Measurements from ENCODE around the gene SGPL1.

DNA sequence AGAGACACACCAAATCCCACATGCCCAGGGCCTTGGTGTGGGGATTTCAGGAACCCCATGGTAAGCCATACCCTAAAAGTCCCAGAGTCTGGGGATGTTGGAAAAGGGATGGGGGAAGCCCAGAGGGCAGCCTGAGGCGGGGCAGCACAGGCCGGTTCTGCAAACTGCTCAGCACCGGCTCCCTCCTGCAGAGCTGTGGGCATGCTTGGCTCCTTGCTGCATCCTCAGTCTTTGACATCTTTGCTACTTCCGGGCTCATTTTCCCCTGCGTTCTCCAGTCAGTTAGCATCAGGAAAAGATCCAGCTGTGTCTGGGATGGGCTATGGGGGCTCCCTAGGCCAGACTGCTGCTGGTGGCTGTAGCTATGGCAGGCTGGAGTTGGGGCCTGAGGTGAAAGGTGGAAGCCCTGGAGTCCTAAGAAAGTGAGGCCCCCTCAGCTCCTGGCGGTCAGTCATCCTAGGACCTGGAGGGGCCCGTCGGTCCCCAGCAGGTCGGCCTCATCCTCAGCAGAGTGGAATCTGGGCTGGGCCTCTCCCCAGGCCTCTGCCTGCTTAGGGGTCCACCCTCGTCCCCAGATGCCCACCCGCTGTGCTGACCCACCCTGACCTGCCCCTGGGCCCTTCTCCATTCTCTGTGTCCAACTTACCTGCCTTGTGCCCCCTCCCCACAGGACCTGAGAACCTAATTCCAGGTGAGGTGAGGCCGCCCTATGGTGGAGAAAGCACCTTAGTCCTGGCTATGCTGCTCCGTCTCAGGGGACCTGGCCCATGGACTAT is 39.9 kb upstream of the SGPL1 start:
- TF ChIP-seq SPI1 (IDR thresholded peaks at IDR 0.05; ENCODE audit: low read depth, low read length) = no peak
- TF ChIP-seq POLR2AphosphoS5 (IDR thresholded peaks at IDR 0.05; ENCODE audit: low read depth, low read length) = no peak
- TF ChIP-seq POLR2A (IDR thresholded peaks at IDR 0.05; ENCODE audit: low read depth, low read length) = no peak
- TF ChIP-seq TAF1 (IDR thresholded peaks at IDR 0.05; ENCODE audit: low read depth, low read length) = no peak
- no peak for TF ChIP-seq POU2F2 (IDR thresholded peaks at IDR 0.05; ENCODE audit: low read depth, low read length)
- no peak for TF ChIP-seq PAX5 (IDR thresholded peaks at IDR 0.05; ENCODE audit: insufficient read depth, low read length, severe bottlenecking)

Data from GM12891 (cell line).